ENCODE data around the gene FKBP8. TPM values are rescaled to one million over a fixed set of nuclear protein-coding genes. Genes with fewer than 3 reads are reported as not detected.
"Not testable (repeated sequence)": the region's sequence is repeated elsewhere in the genome, so short reads cannot be mapped to it uniquely, and the experiment has no call there.

Gene FKBP8
- total RNA-seq, 1 experiment from 2014 or later, result 182 TPM

GRCh38 chr19:18541258-18541991 lies 1.9 kb downstream of the FKBP8 start:
- DNase-seq (ENCODE audit: low read depth, low spot score) (no peak), ATAC-seq (no peak)
- Histone ChIP-seq H3K4me3 (ENCODE audit: low read depth in 2 of 2, low read length in 2 of 2) (no peak overlapping the region), H3K9me3 (ENCODE audit: control insufficient read depth, insufficient read depth, low read depth, low read length) (no peaks in the 10 kb centered on the region), H3K27me3 (ENCODE audit: control insufficient read depth, insufficient read depth, low read length) (no peaks in the 10 kb centered on the region), H3K27ac (ENCODE audit: low read length) (no peak overlapping the region; the same call in 1 of the 2 replicates), H3K4me1 (ENCODE audit: control insufficient read depth, insufficient read depth, low read length) (peaks cover 11% of the 10 kb centered on the region; the same call in 1 of the 2 replicates), H3K36me3 (ENCODE audit: control insufficient read depth, insufficient read depth, low read length) (peaks cover 2% of the 10 kb centered on the region)
- CTCF ChIA-PET, result no interaction called here
- intact Hi-C loops (cut with micrococcal nuclease; ENCODE audit: unreplicated experiment), result no loop called here
- BruUV-seq (replicated peaks), result no TSS peak
- POLR2A ChIA-PET, result no interaction called here
- TF ChIP-seq CTCF (IDR thresholded peaks at IDR 0.05) (no peak), SIN3A (IDR thresholded peaks at IDR 0.05; ENCODE audit: borderline replicate concordance, insufficient read depth, low read depth, low read length) (no peak)
- in situ Hi-C loops (cut with HindIII; ENCODE audit: low pct_unique_long_range_greater_than_20kb, low sequenced_read_pairs), result no loop called here

GRCh38 chr19:18540200-18540599 lies 3.2 kb downstream of the FKBP8 start:
- CTCF ChIA-PET; H3K27me3 ChIP-seq (ENCODE audit: control insufficient read depth, insufficient read depth, low read length); H3K4me3 ChIP-seq (ENCODE audit: low read depth in 2 of 2, low read length in 2 of 2); H3K27ac ChIP-seq (ENCODE audit: low read length); H3K36me3 ChIP-seq (ENCODE audit: control insufficient read depth, insufficient read depth, low read length); intact Hi-C loops (cut with micrococcal nuclease; ENCODE audit: unreplicated experiment); H3K9me3 ChIP-seq (ENCODE audit: control insufficient read depth, insufficient read depth, low read depth, low read length); ATAC-seq; in situ Hi-C loops (cut with HindIII; ENCODE audit: low pct_unique_long_range_greater_than_20kb, low sequenced_read_pairs); DNase-seq (ENCODE audit: low read depth, low spot score); POLR2A ChIA-PET; BruUV-seq (replicated peaks): not testable (repeated sequence)
- peaks cover 11% of the 10 kb centered on the region; the same call in 1 of the 2 replicates for H3K4me1 ChIP-seq (ENCODE audit: control insufficient read depth, insufficient read depth, low read length)

GRCh38 chr19:18539372-18539771 lies 4.0 kb downstream of the FKBP8 start:
- TF ChIP-seq TCF7L2 (IDR thresholded peaks at IDR 0.05; ENCODE audit: low read depth, low read length), result no peak
- Histone ChIP-seq H3K4me3 (ENCODE audit: low read depth in 2 of 2, low read length in 2 of 2) (no peak overlapping the region), H3K4me1 (ENCODE audit: control insufficient read depth, insufficient read depth, low read length) (peaks cover 11% of the 10 kb centered on the region; the same call in 1 of the 2 replicates), H3K9me3 (ENCODE audit: control insufficient read depth, insufficient read depth, low read depth, low read length) (no peaks in the 10 kb centered on the region), H3K27ac (ENCODE audit: low read length) (no peak overlapping the region), H3K27me3 (ENCODE audit: control insufficient read depth, insufficient read depth, low read length) (no peaks in the 10 kb centered on the region), H3K36me3 (ENCODE audit: control insufficient read depth, insufficient read depth, low read length) (peaks cover 2% of the 10 kb centered on the region)
- CTCF ChIA-PET, result no interaction called here
- in situ Hi-C loops (cut with HindIII; ENCODE audit: low pct_unique_long_range_greater_than_20kb, low sequenced_read_pairs), result no loop called here
- no peak for DNase-seq (ENCODE audit: low read depth, low spot score)
- no TSS peak for BruUV-seq (replicated peaks)
- POLR2A ChIA-PET, result no interaction called here
- intact Hi-C loops (cut with micrococcal nuclease; ENCODE audit: unreplicated experiment), result no loop called here
- no peak for ATAC-seq

- POLR2A ChIA-PET, result interaction anchor here (0.6 kb wide), 1 partner anchor 18 kb away, joined by 4 read pairs; no protein-coding TSS in a partner anchor
- H3K27ac ChIP-seq (ENCODE audit: low read length), result no peak overlapping the region
- TF ChIP-seq POLR2AphosphoS5 (IDR thresholded peaks at IDR 0.05; ENCODE audit: low read depth, low read length) (no peak), CTCF (IDR thresholded peaks at IDR 0.05) (no peak), REST (IDR thresholded peaks at IDR 0.05; ENCODE audit: insufficient read depth in 1 of 2, low read depth in 2 of 2, low read length in 1 of 2) (no peak), TCF7L2 (IDR thresholded peaks at IDR 0.05; ENCODE audit: low read depth, low read length) (no peak), SIN3A (IDR thresholded peaks at IDR 0.05; ENCODE audit: borderline replicate concordance, insufficient read depth, low read depth, low read length) (no peak)
- ATAC-seq, result no peak
- CTCF ChIA-PET, result no interaction called here
- no peaks in the 10 kb centered on the region for H3K27me3 ChIP-seq (ENCODE audit: control insufficient read depth, insufficient read depth, low read length)
- in situ Hi-C loops (cut with HindIII; ENCODE audit: low pct_unique_long_range_greater_than_20kb, low sequenced_read_pairs), result no loop called here
- no TSS peak for BruUV-seq (replicated peaks)
- no peak overlapping the region for H3K4me3 ChIP-seq (ENCODE audit: low read depth in 2 of 2, low read length in 2 of 2)
- H3K4me1 ChIP-seq (ENCODE audit: control insufficient read depth, insufficient read depth, low read length), result 0 out of 2 replicates have a peak, but pooled peaks cover 5% of the 10 kb centered on the region
- H3K9me3 ChIP-seq (ENCODE audit: control insufficient read depth, insufficient read depth, low read depth, low read length), result no peaks in the 10 kb centered on the region
- intact Hi-C loops (cut with micrococcal nuclease; ENCODE audit: unreplicated experiment), result no loop called here
- peaks cover 2% of the 10 kb centered on the region for H3K36me3 ChIP-seq (ENCODE audit: control insufficient read depth, insufficient read depth, low read length)
- no peak for DNase-seq (ENCODE audit: low read depth, low spot score)
These were observed 5.3 kb downstream of the FKBP8 start for GRCh38 chr19:18538115-18538514.
